T-helper 22 cell (primary cell): ENCODE results near the gene RGS9.
"Not testable (repeated sequence)": the region's sequence is repeated elsewhere in the genome, so short reads cannot be mapped to it uniquely, and the experiment has no call there.

Source experiments
- DNase-seq: peaks from one replicate; pipeline ENCODE4 v3.0.0-alpha.2; 2020; ENCODE audit warnings: low read depth

Gene RGS9

DNA sequence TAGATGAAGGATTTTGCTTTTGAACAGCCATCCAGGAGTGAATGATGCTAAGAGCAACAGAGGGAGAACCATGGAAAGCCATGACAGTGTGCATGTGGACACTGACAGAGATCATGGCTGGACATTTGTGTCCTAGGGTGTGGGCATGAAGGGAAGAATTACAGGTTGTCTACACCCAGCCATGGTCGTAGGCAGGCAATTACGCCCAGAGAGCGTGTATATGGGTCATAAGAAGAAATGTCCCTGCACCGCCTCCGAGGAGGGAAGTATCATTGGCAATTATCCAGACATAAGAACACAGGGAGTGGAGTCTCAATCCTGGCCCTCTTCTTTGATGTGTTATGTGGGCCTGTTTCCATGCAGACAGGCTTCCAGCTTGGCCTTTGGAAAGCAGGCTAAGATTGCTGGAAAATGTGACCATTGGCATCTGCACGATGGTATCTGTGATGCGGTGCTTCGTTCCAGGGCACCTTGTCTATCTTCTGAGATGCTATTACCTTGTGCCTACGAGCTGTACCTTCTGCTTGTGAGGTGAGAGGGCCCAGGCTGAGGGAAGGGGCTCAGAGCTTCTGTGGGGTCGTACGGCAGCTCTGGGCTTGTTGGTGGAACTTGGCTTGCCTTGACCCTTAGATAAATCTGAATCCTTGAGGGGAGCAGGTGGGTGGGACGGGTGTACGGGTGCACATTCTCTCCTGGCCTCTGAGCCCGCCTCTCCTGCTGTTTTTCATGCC, 19.8 kb downstream of the RGS9 start:
- no peak for DNase-seq

DNA sequence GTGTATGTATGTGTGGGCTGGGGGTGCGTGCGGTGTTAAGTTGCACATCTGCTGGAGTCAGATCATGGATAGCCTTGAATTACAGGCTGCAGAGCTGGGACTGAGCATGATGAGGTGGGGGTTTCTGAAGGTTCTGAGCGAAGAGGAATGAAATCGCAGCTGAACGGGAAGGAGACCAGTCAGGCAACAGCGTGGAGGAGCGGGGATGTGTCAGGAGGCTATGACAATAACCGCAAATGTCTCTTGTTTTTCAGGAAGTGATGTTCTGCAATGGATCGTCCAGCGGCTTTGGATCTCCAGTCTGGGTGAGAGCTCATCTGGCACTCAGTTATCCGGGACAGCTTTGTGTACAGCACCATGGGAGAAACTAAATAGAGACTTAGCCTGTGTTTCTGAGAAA, 20.9 kb downstream of the RGS9 start:
- DNase-seq = no peak

DNA sequence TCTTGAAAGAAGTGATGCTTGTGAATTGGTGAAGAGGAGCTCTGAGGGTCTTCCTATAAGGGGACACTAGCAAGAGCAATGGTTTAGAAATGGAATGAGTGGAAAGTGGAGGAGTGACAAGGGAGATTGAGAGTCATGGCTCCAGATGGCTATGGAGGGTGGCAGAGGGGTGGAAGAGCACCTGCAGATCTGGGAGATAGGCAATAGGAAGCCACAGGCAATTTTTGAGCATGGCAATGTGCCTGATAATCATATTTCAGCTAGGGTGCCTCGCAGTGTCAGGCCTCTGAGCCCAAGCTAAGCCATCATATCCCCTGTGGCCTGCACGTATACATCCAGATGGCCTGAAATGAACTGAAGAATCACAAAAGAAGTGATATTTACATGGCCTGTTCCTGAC, 21.5 kb downstream of the RGS9 start:
- DNase-seq = no peak

DNA sequence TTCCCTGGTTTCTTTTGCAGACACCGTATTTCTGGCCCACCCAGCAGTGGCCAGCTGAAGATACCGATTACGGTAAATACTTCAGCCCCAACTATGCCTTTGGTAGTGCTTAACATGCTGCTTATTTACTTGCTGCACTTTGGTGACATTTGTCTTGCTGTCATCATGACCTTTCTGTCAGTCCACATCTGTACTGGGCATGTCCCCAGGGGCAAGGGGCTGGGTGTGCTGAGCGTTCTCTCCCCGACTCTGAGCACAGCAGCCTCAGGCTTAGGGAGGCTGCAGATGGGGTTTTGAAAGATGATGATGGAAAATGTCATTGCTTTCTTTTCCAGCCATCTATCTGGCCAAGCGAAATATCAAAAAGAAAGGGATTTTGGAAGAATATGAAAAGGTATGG, 23.3 kb downstream of the RGS9 start:
- DNase-seq = no peak

DNA sequence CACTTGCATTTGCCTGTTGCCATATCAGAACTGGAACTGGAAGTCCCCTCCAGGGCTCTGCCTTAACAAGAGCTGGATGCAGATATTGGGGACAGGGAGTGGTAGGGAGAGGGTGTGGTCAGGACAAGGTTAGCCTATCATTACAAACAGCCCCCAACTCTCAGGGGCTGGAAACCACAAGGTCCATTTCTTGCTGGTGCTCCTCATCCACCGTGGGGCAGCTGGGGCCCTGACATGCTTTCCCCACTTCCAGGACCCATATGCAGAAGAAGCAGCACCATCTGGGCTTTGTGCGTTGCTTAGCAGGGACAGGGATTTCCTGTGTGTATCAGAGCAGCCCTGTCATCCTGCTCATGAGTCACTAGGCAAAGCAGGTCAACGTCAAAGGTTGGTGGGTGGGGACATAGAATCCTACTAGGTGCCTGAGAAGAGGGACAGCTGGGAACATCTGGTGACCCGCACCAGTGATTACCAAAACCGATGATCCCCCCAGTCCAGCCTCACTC, 26.9 kb downstream of the RGS9 start:
- peak; percentile 26 for DNase-seq

DNA sequence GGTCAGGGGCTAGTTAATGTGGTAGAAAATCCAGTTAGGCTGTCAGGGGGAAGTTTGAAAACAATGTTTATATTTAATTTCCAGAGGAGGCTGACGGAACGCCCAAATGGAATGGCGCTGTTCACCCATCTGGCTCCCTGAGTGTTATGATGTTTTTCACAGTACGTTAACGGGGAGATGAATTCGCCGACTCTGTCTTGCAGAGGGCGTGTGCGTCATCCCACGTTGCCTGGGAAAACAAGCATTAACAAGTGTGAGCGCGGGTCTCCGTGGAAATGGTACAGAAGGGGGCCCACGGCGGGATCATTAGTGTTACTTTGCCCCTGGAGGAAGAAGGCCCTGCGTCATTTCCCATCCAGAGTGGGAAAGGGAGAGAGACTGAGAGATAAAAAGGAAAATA, 29.6 kb downstream of the RGS9 start:
- no peak for DNase-seq

DNA sequence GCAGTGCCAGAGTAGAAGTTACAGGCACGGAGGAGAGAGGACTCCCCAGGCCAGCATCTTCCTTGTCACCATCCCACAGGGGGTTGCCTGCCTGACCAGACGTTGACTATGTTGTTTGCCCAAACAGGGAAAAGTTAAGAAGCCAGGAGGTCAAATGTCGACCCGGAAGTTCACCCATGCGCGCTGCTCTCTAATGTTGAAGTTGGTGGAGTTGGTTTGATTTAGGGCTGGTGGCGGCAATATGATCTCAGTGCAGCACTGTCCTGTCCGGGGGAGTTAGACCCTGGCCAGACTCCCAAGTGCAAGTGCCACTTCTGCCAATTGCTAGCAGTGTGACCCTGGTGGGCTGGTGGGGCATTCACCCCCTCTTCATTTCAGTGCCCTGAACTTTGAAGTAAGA, 30.4 kb downstream of the RGS9 start:
- no peak for DNase-seq

DNA sequence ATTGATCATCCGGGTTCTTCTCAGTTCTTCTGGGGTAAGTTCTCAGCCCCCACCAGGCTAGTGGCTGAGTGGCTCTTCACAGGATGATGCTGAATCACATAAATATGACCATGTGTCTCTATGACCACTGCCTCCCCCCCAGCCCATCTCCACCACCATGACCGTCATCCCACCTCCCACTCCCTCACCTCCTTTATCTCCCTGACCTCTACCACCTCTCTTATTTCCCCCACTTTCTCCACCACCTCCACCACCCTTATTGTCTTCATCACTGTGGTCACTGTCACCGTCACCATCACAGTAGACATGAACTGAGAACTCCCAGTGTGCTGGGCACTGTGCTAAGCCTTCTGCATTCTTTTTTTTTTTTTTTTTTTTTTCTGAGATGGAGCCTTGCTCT, 32.5 kb downstream of the RGS9 start:
- no peak for DNase-seq

DNA sequence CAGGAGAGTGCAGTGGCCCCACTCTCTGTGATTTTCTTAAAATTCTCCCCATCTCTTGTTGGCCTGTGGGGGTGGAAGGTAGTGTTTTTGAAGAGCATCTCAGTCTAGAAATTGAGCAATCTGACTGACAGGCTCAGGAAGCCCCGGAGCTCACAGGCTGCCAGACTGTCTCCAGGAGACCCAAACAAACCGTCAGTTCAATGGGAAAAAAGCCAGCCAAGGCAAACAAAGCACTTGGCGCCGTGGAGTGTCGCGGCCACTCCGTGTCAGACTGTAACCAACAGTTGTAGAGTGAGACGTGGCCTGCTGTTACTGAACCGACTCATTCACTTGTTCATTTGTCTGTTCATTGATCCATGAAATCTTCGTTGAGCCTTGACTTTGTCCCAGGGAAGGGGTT, 33.7 kb downstream of the RGS9 start:
- no peak for DNase-seq

DNA sequence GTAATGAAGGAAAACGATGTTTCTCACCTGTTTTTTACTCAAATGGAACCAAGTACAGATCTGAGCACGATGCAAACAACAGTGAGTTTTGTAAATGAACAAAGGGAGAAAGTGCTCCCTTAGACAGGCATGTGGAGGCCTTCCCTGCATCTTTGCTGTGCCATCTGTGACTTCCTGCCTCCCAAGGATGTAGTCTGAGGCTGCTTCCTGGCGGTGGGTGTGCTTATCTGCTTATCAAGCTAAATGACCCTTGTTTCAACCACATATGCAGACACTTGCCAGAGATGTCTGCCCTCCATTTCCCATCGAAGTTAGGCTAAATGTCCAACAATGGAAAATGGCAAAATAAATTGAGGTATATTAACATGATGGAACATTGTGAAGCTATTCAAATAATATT, 34.6 kb downstream of the RGS9 start:
- DNase-seq = no peak

DNA sequence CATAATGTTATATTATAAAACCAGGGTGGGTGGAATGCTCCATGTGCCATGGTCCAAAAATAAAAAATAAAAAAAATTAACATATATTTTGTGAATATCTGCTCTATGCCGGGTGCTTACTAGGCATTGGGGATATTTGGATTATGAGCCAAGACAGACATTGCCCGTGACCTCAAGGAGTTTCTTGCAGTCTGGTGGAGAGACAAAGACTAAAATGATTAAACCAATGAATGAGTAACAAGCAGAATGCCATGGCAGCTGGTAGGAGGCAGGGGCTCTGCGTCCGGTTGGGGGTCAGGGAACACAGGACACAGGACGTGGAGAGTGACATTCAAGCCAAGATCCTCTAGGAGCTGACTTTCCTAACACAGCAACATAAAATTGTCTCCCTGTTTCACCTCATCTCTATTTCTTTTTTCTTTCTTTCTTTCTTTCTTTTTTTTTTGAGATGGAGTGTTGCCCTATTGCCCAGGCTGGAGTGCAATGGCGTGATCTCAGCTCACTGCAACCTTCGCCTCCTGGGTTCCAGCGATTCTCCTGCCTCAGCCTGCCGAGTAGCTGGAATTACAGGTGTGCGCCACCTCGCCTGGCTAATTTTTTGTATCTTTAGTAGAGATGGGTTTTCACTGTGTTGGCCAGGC, 35.4 kb downstream of the RGS9 start:
- no peak for DNase-seq

DNA sequence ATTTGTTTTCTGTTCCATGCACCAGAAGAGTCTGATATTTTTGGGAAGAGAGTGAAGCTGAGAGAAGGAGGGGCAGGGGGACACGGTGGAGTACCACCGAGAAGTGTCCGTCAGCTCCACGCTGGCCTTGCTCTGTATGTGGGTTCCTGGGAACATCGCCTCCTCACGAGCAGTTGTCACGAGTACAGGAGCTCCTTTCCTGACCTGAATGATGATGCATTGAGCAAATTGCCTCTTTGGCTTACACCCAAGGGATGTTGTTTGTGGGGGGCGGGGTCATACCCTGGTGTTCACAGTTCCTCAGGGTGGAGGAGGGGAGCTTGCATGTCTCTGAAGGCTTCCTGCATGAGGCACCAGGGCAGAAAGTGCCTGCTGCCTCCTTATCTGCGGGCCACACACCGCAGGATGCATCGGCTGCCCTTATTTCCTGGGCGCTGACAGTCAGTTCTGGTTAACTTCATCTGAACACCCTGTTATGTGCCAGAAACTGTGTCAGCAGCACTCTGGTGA, 36.2 kb downstream of the RGS9 start:
- DNase-seq = peak; percentile 63

DNA sequence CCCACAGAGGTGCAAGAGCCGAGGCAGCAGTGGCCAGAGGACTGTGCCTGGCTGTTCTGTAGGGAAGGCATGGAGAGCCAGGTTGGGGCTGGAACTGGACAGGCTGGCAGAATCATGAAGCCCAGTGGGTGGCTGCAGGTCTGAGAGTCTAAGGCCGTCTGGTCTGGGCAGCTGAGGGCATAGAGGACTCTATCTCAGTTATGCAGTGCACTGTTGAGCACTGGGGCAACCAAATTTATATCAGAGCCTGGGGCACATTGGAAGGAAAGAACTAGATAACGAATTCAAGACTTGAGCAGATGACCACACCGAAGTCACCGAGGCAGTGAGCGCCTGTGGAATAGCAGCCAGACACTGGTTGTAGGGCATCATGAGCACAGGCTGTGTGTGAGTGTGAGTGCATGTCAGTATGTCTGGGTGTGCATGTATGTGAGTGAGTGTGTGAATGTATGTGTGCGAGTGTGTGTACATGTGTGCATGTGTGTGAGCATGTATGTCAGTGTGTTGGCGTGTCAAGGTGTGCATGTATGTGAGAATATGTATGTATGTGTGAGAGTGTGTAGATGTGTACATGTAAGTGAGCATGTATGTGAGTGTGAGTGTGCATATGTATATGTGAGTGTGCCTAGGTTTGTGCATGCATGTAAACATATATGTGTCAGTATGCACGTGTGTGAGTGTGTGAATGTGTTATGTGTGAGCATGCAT, 37.0 kb downstream of the RGS9 start:
- DNase-seq = no peak

DNA sequence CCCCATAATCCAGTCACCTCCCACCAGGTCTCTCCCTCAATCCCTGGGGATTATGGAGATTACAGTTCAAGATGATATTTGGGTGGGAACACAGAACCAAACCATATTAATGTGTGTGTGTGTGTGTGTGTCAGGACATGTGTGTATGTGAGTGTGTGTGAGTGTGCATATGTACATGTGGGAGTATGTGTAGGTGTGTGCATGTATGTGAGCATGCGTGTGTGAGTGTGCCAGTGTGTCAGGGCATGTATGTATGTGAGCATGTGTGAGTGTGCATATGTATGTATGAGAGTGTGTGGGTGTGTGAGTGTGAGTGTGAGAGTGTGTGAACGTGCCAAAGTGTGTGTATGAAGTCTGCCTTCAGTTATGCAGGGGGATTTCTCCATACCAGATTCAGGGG, 37.8 kb downstream of the RGS9 start:
- no peak for DNase-seq

DNA sequence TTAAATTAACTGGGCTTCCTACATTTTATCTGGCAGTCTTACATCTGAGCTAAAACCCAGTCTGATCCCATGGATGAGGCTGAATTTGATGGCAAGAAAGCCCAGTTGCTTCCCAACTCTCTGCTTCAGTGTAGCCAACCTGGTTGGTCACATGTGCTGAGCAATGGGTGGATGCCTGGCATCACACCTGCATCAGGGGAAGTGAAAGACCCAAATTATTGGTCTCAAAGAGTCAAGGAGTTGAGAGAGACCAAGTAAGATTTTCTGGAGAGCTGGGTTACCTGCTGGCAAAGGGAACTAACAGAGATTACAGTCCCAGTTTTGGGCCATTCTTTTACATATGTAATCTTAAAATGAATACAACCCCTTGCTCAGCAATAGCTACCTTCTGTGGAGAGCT, 38.8 kb downstream of the RGS9 start:
- no peak for DNase-seq

DNA sequence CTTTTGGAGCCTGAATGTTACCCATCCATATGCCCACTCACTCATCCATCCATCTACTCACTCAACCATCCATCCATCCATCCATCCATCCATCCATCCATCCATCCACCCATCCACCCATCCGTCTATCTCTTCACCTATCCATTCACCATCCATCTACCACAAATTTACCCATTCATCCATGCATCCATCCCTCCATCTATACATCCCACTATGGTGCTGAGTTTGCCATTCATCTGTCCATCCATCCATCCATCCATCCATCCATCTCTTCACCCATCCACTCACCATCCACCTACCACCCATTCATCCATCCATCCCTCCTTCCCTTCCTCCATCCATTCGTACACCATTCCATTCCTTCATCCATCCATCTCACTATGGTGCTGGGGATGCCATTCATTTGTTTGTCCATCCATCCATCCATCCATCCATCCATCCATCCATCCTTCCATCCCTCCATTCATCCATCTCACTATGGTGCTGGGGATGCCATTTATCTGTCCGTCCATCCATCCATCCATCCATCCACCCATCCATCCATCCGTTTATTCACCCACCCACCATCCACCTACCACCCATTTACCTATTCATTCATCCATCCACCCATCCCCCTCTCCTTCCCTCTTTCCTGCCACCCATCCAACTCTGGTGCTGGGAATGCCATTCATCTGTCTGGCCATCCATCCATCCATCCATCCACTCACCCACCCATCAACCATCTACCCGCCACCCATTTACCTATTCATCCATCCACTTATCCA, 39.7 kb downstream of the RGS9 start:
- no peak for DNase-seq

DNA sequence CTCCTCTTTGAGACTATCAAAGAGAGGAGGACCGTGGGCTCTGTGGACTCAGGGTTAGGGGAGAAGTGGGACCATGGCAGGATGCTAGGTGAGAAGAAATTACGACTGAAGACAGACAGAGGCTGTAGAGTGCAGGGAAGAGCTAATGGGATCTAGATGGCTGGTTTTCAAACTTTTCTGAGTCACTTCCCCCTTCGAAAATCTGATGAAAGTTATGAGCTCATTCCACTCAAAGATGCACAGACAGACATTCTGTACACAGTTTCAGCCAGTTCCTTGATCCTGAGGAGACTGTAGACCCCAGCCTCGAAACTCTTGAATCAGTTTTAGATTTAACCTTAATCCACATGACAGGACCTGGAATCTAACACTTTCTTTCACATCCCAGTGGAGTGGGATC, 40.7 kb downstream of the RGS9 start:
- DNase-seq = no peak

DNA sequence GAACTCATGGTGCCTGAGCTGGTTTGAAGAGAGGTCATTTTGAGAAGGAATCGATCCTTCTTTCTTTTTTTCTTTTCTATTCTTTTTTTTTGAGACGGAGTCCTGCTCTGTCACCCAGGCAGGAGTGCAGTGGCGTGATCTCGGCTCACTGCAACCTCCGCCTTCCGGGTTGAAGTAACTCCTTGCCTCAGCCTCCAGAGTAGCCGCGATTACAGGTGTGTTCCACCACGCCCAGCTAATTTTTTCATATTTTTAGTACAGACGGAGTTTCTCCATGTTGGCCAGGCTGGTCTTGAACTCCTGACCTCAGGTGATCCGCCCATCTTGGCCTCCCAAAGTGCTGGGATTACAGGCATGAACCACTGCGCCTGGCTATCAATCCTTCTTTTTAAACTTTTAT, 43.1 kb downstream of the RGS9 start:
- DNase-seq = not testable (repeated sequence)

DNA sequence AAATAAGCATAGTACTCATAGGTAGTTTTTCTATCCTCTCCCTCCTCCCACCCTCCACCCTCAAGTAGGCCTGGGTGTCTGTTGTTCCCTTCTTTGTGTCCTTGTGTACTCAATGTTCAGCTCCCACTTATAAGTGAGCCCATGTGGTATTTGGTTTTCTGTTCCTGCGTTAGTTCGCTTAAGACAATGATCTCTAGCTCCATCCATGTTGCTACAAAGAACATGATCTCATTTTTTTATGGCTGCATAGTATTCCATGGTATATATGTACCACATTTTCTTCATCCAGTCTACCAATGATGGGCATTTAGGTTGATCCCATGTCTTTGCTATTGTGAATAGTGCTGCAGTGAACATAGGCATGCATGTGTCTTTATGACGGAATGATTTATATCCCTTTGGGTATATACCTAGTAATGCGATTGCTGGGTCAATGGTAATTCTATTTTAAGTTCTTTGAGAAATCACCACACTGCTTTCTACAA, 43.6 kb downstream of the RGS9 start:
- not testable (repeated sequence) for DNase-seq

DNA sequence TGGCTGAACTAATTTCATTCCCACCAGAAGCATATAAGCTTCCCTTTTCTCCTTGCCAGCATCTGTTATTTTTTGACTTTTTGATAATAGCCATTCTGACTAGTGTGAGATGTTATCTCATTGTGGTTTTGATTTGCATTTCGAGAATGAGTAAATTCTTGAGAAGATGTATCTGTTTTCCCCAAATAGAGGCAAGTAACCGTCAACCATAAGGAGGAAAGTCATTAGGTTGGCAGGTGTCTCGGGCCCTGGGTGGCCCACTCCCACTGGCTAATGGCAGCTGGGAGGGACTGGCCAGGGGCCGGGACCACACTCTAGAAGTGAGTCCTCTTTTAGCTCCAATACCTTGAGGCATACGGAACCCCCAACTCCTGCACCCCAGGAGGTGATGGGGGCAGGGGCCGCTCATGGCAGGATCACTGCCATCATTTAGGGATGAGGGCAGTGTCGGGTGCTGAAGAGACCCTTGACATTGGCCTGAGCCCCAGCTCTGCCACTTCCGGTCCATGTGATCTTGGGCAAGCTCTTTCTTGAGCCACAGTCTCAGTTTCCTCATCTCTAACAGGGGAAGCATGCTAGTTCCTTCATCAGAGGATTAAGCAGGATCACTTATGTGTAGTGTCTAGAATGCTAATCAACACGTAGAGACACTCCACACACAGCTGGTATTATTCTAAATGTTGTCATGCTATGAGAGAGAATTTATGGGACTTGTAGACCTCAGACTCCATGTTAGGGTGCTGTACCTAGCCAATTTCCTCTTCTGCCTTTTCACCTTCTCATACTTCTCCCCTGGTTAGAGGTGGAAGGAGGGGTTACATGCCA, 44.3 kb downstream of the RGS9 start:
- no peak for DNase-seq

DNA sequence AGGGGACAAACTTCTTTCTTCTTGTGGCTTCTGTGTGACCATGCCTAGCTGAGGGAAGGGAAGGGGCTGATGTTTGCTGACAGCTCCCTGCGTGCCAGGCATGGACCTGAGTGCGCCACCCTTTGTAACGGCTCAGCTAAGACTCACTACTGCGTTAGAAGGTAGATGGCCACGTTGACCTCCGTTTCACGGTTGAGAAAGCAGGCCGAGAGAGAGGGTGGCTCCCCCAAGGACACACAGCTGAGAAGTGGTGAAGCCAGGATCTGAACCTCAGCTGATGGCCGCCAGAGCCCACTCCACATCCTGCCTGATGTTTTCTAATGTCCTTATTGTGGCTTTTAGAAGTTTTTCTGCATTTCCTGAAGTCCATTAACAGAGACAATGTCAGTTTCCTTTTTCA, 45.1 kb downstream of the RGS9 start:
- DNase-seq = no peak
